ENCODE data around the gene MPHOSPH6.
"Not testable (repeated sequence)": the region's sequence is repeated elsewhere in the genome, so short reads cannot be mapped to it uniquely, and the experiment has no call there.

The MPHOSPH6 gene

GRCh38 chr16:82169861-82170845 lies at the start of gene MPHOSPH6:
Gene MPHOSPH6, minus strand, starts transcription at chr16:82170224. Its CDS starts 49 bp downstream, at chr16:82170175.
- peak; percentile 71 for DNase-seq

- DNase-seq = no peak
These were observed 49.3 kb upstream of the MPHOSPH6 start for GRCh38 chr16:82219298-82219697.

GRCh38 chr16:82209314-82209713 lies 39.3 kb upstream of the MPHOSPH6 start:
- not testable (repeated sequence) for DNase-seq

- no peak for DNase-seq
These were observed 33.2 kb upstream of the MPHOSPH6 start for GRCh38 chr16:82203198-82203597.

GRCh38 chr16:82201926-82202325 lies 31.9 kb upstream of the MPHOSPH6 start:
- DNase-seq = no peak

GRCh38 chr16:82201351-82201750 lies 31.3 kb upstream of the MPHOSPH6 start:
- DNase-seq = no peak

- no peak for DNase-seq
These were observed 29.2 kb upstream of the MPHOSPH6 start for GRCh38 chr16:82199209-82199608.

- DNase-seq = no peak
These were observed 27.7 kb upstream of the MPHOSPH6 start for GRCh38 chr16:82197540-82198240.

- no peak for DNase-seq
These were observed 26.0 kb upstream of the MPHOSPH6 start for GRCh38 chr16:82195917-82196494.

- no peak for DNase-seq
These were observed 24.1 kb upstream of the MPHOSPH6 start for GRCh38 chr16:82194086-82194485.

GRCh38 chr16:82192665-82193064 lies 22.6 kb upstream of the MPHOSPH6 start:
- DNase-seq = no peak

- DNase-seq = no peak
These were observed 20.4 kb upstream of the MPHOSPH6 start for GRCh38 chr16:82190386-82190785.

- DNase-seq = no peak
These were observed 17.8 kb upstream of the MPHOSPH6 start for GRCh38 chr16:82187829-82188228.

- DNase-seq = no peak
These were observed 15.0 kb upstream of the MPHOSPH6 start for GRCh38 chr16:82185012-82185411.

GRCh38 chr16:82184213-82184612 lies 14.2 kb upstream of the MPHOSPH6 start:
- DNase-seq = no peak

- DNase-seq = no peak
These were observed 13.0 kb upstream of the MPHOSPH6 start for GRCh38 chr16:82183004-82183397.

GRCh38 chr16:82182266-82183003 lies 12.4 kb upstream of the MPHOSPH6 start:
- no peak for DNase-seq

GRCh38 chr16:82181461-82182185 lies 11.6 kb upstream of the MPHOSPH6 start:
- peak; percentile 44 for DNase-seq

- no peak for DNase-seq
These were observed 8.3 kb upstream of the MPHOSPH6 start for GRCh38 chr16:82178352-82178751.

GRCh38 chr16:82177555-82177954 lies 7.5 kb upstream of the MPHOSPH6 start:
- DNase-seq = no peak

- DNase-seq = no peak
These were observed 6.2 kb upstream of the MPHOSPH6 start for GRCh38 chr16:82176204-82176603.

- DNase-seq = no peak
These were observed 5.6 kb upstream of the MPHOSPH6 start for GRCh38 chr16:82175627-82176026.

Measured in NCI-H510A (cell line).